ENCODE measurements around the gene LMBR1. TPM values are rescaled to one million over a fixed set of nuclear protein-coding genes. Genes with fewer than 3 reads are reported as not detected.
A peak's percentile ranks its signal among the peaks of the same experiment; 100 is the strongest.
"Not testable (repeated sequence)": the region's sequence is repeated elsewhere in the genome, so short reads cannot be mapped to it uniquely, and the experiment has no call there.

Gene LMBR1
- total and polyA plus RNA-seq, 2 of the 4 experiments (the other 2 are of a cell fraction), result 11.9 to 19.9 TPM

GRCh38 chr7:156702399-156702798 is 190.6 kb downstream of the LMBR1 start:
- H2BK15ac ChIP-seq (ENCODE audit: low read depth, low read length), result no peak overlapping the region
- H2BK120ac ChIP-seq (ENCODE audit: low read depth, low read length), result no peak overlapping the region
- CTCF ChIA-PET, result no interaction called here
- H3K23ac ChIP-seq (ENCODE audit: low read depth, low read length), result no peak overlapping the region
- H2AK5ac ChIP-seq (ENCODE audit: low read depth, low read length), result no peak overlapping the region
- H3K4ac ChIP-seq (ENCODE audit: low read depth, low read length), result no peak overlapping the region
- H2AFZ ChIP-seq (replicated peaks; ENCODE audit: low read length, poor library complexity), result no peak overlapping the region
- dilution Hi-C loops (cut with HindIII; ENCODE audit: low sequenced_read_pairs, unreplicated experiment), result no loop called here
- H3K14ac ChIP-seq (replicated peaks; ENCODE audit: low read depth, low read length), result no peak overlapping the region
- no peak overlapping the region for H2BK20ac ChIP-seq (ENCODE audit: low read depth, low read length)
- peak; percentile 31; the same call in 1 of the 2 replicates for TF ChIP-seq MAFK (IDR thresholded peaks at IDR 0.05; ENCODE audit: low read depth, low read length)
- TF ChIP-seq, protein P1, sequence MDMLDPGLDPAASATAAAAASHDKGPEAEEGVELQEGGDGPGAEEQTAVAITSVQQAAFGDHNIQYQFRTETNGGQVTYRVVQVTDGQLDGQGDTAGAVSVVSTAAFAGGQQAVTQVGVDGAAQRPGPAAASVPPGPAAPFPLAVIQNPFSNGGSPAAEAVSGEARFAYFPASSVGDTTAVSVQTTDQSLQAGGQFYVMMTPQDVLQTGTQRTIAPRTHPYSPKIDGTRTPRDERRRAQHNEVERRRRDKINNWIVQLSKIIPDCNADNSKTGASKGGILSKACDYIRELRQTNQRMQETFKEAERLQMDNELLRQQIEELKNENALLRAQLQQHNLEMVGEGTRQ (IDR thresholded peaks at IDR 0.05; ENCODE audit: low read depth, low read length), result no peak
- intact Hi-C loops (cut with micrococcal nuclease), result no loop called here
- no peaks in the 10 kb centered on the region for H3K4me1 ChIP-seq (ENCODE audit: control insufficient read depth, insufficient read depth, low read length)
- no peak overlapping the region for H3K27ac ChIP-seq (ENCODE audit: insufficient read depth, low read length)
- H3K18ac ChIP-seq (ENCODE audit: low read depth, low read length), result no peak overlapping the region
- ATAC-seq (ENCODE audit: low read depth), result no peak
- H3K79me1 ChIP-seq (ENCODE audit: low read depth in 1 of 2, low read length in 2 of 2), result no peaks in the 10 kb centered on the region
- no peak overlapping the region for H4K91ac ChIP-seq (ENCODE audit: insufficient read depth, low read depth, low read length)
- H3K9me3 ChIP-seq (ENCODE audit: control insufficient read depth, insufficient read depth, low read length), result peaks cover 2% of the 10 kb centered on the region
- H3K56ac ChIP-seq (ENCODE audit: extremely low read depth, insufficient read depth, low read length), result no peak overlapping the region
- H4K20me1 ChIP-seq (ENCODE audit: insufficient read depth, low read length), result no peaks in the 10 kb centered on the region
- no peaks in the 10 kb centered on the region for H3K27me3 ChIP-seq (ENCODE audit: control insufficient read depth, insufficient read depth, low read length)
- H3K36me3 ChIP-seq (ENCODE audit: control insufficient read depth, insufficient read depth, low read length), result no peaks in the 10 kb centered on the region
- in situ Hi-C loops (cut with MboI; ENCODE audit: low sequenced_read_pairs), result no loop called here
- H3K4me2 ChIP-seq (ENCODE audit: low read depth, low read length), result no peak overlapping the region
- no TSS peak for BruUV-seq (replicated peaks)
- H3K9me1 ChIP-seq (ENCODE audit: insufficient read depth, low read length), result no peaks in the 10 kb centered on the region; the same call in 1 of the 2 replicates
- no peak overlapping the region for H4K8ac ChIP-seq (ENCODE audit: low read depth in 2 of 2, low read length in 2 of 2)
- DNase-seq, result no peak
- H3K9ac ChIP-seq (ENCODE audit: low read depth, low read length), result no peak overlapping the region
- no peak overlapping the region for H2BK5ac ChIP-seq (ENCODE audit: low read depth, low read length, poor library complexity, severe bottlenecking)
- H3K4me3 ChIP-seq (ENCODE audit: insufficient read depth, low read depth, low read length), result no peak overlapping the region
- POLR2A ChIA-PET (ENCODE audit: unreplicated experiment), result no interaction called here
- H4K5ac ChIP-seq (ENCODE audit: low read depth, low read length), result no peak overlapping the region
- H2AK9ac ChIP-seq (replicated peaks; ENCODE audit: low read depth, low read length, poor library complexity), result no peak overlapping the region

DNA sequence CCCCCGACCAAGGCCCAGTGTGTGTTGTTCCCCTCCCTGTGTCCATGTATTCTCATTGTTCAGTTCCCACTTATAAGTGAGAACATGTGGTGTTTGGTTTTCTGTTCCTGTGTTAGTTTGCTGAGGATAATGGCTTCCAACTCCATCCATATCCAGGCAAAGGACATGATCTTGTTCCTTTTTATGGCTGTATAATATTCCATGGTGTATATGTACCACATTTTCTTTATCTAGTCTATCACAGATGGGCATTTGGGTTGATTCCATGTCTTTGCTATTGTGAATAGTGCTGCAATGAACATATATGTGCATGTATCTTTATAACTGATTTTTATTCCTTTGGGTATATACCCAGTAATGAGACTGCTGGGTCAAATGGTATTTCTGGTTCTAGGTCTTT is 191.2 kb downstream of the LMBR1 start:
- H2BK20ac ChIP-seq (ENCODE audit: low read depth, low read length); in situ Hi-C loops (cut with MboI; ENCODE audit: low sequenced_read_pairs); H3K18ac ChIP-seq (ENCODE audit: low read depth, low read length); H2AFZ ChIP-seq (replicated peaks; ENCODE audit: low read length, poor library complexity); H3K4me2 ChIP-seq (ENCODE audit: low read depth, low read length); H2AK9ac ChIP-seq (replicated peaks; ENCODE audit: low read depth, low read length, poor library complexity); H2BK120ac ChIP-seq (ENCODE audit: low read depth, low read length); POLR2A ChIA-PET (ENCODE audit: unreplicated experiment); H2AK5ac ChIP-seq (ENCODE audit: low read depth, low read length); H3K79me1 ChIP-seq (ENCODE audit: low read depth in 1 of 2, low read length in 2 of 2); H3K14ac ChIP-seq (replicated peaks; ENCODE audit: low read depth, low read length); H2BK5ac ChIP-seq (ENCODE audit: low read depth, low read length, poor library complexity, severe bottlenecking); H3K9ac ChIP-seq (ENCODE audit: low read depth, low read length); BruUV-seq (replicated peaks); H3K27ac ChIP-seq (ENCODE audit: insufficient read depth, low read length); H4K91ac ChIP-seq (ENCODE audit: insufficient read depth, low read depth, low read length); H3K4ac ChIP-seq (ENCODE audit: low read depth, low read length); H3K4me3 ChIP-seq (ENCODE audit: insufficient read depth, low read depth, low read length); dilution Hi-C loops (cut with HindIII; ENCODE audit: low sequenced_read_pairs, unreplicated experiment); H3K56ac ChIP-seq (ENCODE audit: extremely low read depth, insufficient read depth, low read length); ATAC-seq (ENCODE audit: low read depth); H4K5ac ChIP-seq (ENCODE audit: low read depth, low read length); H3K9me3 ChIP-seq (ENCODE audit: control insufficient read depth, insufficient read depth, low read length); H3K23ac ChIP-seq (ENCODE audit: low read depth, low read length); DNase-seq; H3K9me1 ChIP-seq (ENCODE audit: insufficient read depth, low read length); H3K27me3 ChIP-seq (ENCODE audit: control insufficient read depth, insufficient read depth, low read length); H3K36me3 ChIP-seq (ENCODE audit: control insufficient read depth, insufficient read depth, low read length); H4K20me1 ChIP-seq (ENCODE audit: insufficient read depth, low read length); CTCF ChIA-PET; intact Hi-C loops (cut with micrococcal nuclease); H3K4me1 ChIP-seq (ENCODE audit: control insufficient read depth, insufficient read depth, low read length); H2BK15ac ChIP-seq (ENCODE audit: low read depth, low read length); H4K8ac ChIP-seq (ENCODE audit: low read depth in 2 of 2, low read length in 2 of 2): not testable (repeated sequence)
- no CpG with 5 or more reads among the region's 1 CpG for WGBS, 2 experiments (ENCODE audit: extremely low coverage in 2 of 2, insufficient read length in 1 of 2)

Measured in IMR-90 (cell line).